Breast epithelium (tissue), 4 donors: Measurements from ENCODE around the gene STRBP. TPM values are rescaled to one million over a fixed set of nuclear protein-coding genes. Genes with fewer than 3 reads are reported as not detected.

Source experiments
- DNase-seq, 2 donors: peaks; one replicate each; pipeline ENCODE4 v3.0.0-alpha.2; 2019; ENCODE audit warnings: low spot score in 2 of 2
- H3K27ac ChIP-seq, 2 donors: fragments of 200-600 bp; sonication (generic) in 1 of 2; one replicate each; pipeline ENCODE4 v1.5.1; 2016 to 2019; ENCODE audit warnings: mild to moderate bottlenecking in 1 of 2
- H3K27me3 ChIP-seq, 2 donors: fragments of 200-600 bp; sonication (generic) in 1 of 2; one replicate each; pipeline versions ENCODE4 v1.5.1 to v1.6.0; 2017 to 2019; ENCODE audit warnings: control low read depth in 1 of 2, mild to moderate bottlenecking in 1 of 2
- H3K36me3 ChIP-seq: fragments of 200-600 bp; one replicate; pipeline ENCODE4 v1.5.1; 2019
- H3K4me1 ChIP-seq, 2 donors: fragments of 200-600 bp; sonication (generic); one replicate each; pipeline ENCODE4 v1.5.1; 2016 to 2019; ENCODE audit warnings: control low read depth in 1 of 2
- H3K4me3 ChIP-seq, 3 donors: fragments of 200-600 bp; sonication (generic); 1 replicate in 2 of 3; 2 replicates in 1 of 3; pipeline ENCODE4 v1.5.1; 2016 to 2019; ENCODE audit warnings: mild to moderate bottlenecking in 3 of 3, moderate library complexity in 2 of 3
- H3K9me3 ChIP-seq, 2 donors: fragments of 200-600 bp; sonication (generic) in 1 of 2; one replicate each; pipeline ENCODE4 v1.5.1; 2016 to 2019; ENCODE audit warnings: control low read depth in 1 of 2
- CTCF ChIP-seq, 3 donors: fragments of 450-650 bp; IDR thresholded peaks; one replicate each; pipeline ENCODE4 v1.5.1; 2016 to 2017; ENCODE audit warnings: antibody characterized with exemption in 3 of 3, mild to moderate bottlenecking in 3 of 3, moderate library complexity in 3 of 3
- POLR2A ChIP-seq: fragments of 450-650 bp; IDR thresholded peaks from one replicate; pipeline ENCODE4 v1.6.1; 2016; ENCODE audit warnings: antibody characterized with exemption, mild to moderate bottlenecking, moderate library complexity
- POLR2AphosphoS5 ChIP-seq, 3 donors: sonication (generic); formaldehyde crosslinking; IDR thresholded peaks; one replicate each; pipeline ENCODE4 v1.6.1; 2017; ENCODE audit warnings: antibody characterized with exemption in 3 of 3
- intact Hi-C: fragments of 100-400 bp; cut with DNase I; formaldehyde crosslinking; loops from one replicate; pipeline ENCODE4 v1.15.1; 2023; ENCODE audit warnings: low total_unique reads
- total RNA-seq, 3 donors: library from RNA; depleted of rRNA; stranded (reverse); fragments of >200 nt; gene quantifications; one replicate each; pipeline ENCODE4 v1.1.0, GENCODE V29; 2016

Gene STRBP
- 10 to 100 TPM in 2 of 3 donors, 1 to 10 TPM in 1; 8.0 to 37.0 (median 22.6) TPM for total RNA-seq

- DNase-seq = peak; percentile 88 to 90
- intact Hi-C loops = no loop called here
- H3K9me3 ChIP-seq = no peaks in the 10 kb centered on the region
- TF ChIP-seq CTCF (IDR thresholded peaks at IDR 0.05) (no peak), POLR2A (no peak), POLR2AphosphoS5 (IDR thresholded peaks at IDR 0.05) (no peak)
- peak within 1 kb of the TSS; percentile 83 to 86 for H3K27ac ChIP-seq
- no peaks in the 10 kb centered on the region for H3K27me3 ChIP-seq
- no peaks in the 10 kb centered on the region for H3K4me1 ChIP-seq
- peak within 1 kb of the TSS; percentile 76 to 78 (median 78) for H3K4me3 ChIP-seq
- no peaks in the 10 kb centered on the region for H3K36me3 ChIP-seq
Observed at GRCh38 chr9:123268465-123269259, at the start of gene STRBP. STRBP (minus strand) TSS chr9:123268586; CDS start chr9:123184134, 84,452 bp downstream.

- H3K27ac ChIP-seq = no peak overlapping the region
- no peak for DNase-seq
- intact Hi-C loops = no loop called here
- TF ChIP-seq POLR2AphosphoS5 (IDR thresholded peaks at IDR 0.05) (no peak), POLR2A (no peak), CTCF (IDR thresholded peaks at IDR 0.05) (no peak)
- H3K4me3 ChIP-seq = no peak overlapping the region
- no peaks in the 10 kb centered on the region for H3K9me3 ChIP-seq
- H3K36me3 ChIP-seq = no peaks in the 10 kb centered on the region
- peaks cover 0 to 8% of the 10 kb centered on the region in 2 donors for H3K4me1 ChIP-seq
- H3K27me3 ChIP-seq = no peaks in the 10 kb centered on the region
Observed at GRCh38 chr9:123316053-123316718, 47.8 kb upstream of the STRBP start.

- Histone ChIP-seq H3K36me3 (no peaks in the 10 kb centered on the region), H3K4me3 (no peak overlapping the region), H3K4me1 (peaks cover 0 to 8% of the 10 kb centered on the region in 2 donors), H3K27ac (no peak overlapping the region), H3K27me3 (no peaks in the 10 kb centered on the region), H3K9me3 (no peaks in the 10 kb centered on the region)
- no peak for TF ChIP-seq CTCF (IDR thresholded peaks at IDR 0.05)
- no peak for TF ChIP-seq POLR2AphosphoS5 (IDR thresholded peaks at IDR 0.05)
- TF ChIP-seq POLR2A = no peak
- intact Hi-C loops = no loop called here
- no peak for DNase-seq
Observed at GRCh38 chr9:123315635-123316034, 47.2 kb upstream of the STRBP start.

GRCh38 chr9:123314617-123315016 lies 46.2 kb upstream of the STRBP start:
- TF ChIP-seq POLR2A = no peak
- no peak for TF ChIP-seq POLR2AphosphoS5 (IDR thresholded peaks at IDR 0.05)
- Histone ChIP-seq H3K4me1 (peaks cover 0 to 8% of the 10 kb centered on the region in 2 donors), H3K4me3 (no peak overlapping the region), H3K36me3 (no peaks in the 10 kb centered on the region), H3K9me3 (no peaks in the 10 kb centered on the region), H3K27ac (no peak overlapping the region), H3K27me3 (no peaks in the 10 kb centered on the region)
- no peak for DNase-seq
- intact Hi-C loops = no loop called here

GRCh38 chr9:123312306-123312877 lies 44.0 kb upstream of the STRBP start:
- intact Hi-C loops = no loop called here
- no peaks in the 10 kb centered on the region for H3K4me1 ChIP-seq
- no peak for DNase-seq

More at GRCh38 chr9:123312306-123312877, 44.0 kb upstream of the STRBP start:
- H3K9me3 ChIP-seq = no peaks in the 10 kb centered on the region
- no peak for TF ChIP-seq POLR2AphosphoS5 (IDR thresholded peaks at IDR 0.05)
- no peak for TF ChIP-seq CTCF (IDR thresholded peaks at IDR 0.05)
- TF ChIP-seq POLR2A = no peak
- H3K4me3 ChIP-seq = no peak overlapping the region
- H3K27ac ChIP-seq = no peak overlapping the region
- no peaks in the 10 kb centered on the region for H3K36me3 ChIP-seq
- no peaks in the 10 kb centered on the region for H3K27me3 ChIP-seq
